ENCODE data around the gene ANP32B. TPM values are rescaled to one million over a fixed set of nuclear protein-coding genes. Genes with fewer than 3 reads are reported as not detected.

ANP32B gene
- polyA plus RNA-seq, 1 donor (not counting 4 experiments of a cell fraction or from before 2014, with no cell fraction given): 51.0 TPM

DNA sequence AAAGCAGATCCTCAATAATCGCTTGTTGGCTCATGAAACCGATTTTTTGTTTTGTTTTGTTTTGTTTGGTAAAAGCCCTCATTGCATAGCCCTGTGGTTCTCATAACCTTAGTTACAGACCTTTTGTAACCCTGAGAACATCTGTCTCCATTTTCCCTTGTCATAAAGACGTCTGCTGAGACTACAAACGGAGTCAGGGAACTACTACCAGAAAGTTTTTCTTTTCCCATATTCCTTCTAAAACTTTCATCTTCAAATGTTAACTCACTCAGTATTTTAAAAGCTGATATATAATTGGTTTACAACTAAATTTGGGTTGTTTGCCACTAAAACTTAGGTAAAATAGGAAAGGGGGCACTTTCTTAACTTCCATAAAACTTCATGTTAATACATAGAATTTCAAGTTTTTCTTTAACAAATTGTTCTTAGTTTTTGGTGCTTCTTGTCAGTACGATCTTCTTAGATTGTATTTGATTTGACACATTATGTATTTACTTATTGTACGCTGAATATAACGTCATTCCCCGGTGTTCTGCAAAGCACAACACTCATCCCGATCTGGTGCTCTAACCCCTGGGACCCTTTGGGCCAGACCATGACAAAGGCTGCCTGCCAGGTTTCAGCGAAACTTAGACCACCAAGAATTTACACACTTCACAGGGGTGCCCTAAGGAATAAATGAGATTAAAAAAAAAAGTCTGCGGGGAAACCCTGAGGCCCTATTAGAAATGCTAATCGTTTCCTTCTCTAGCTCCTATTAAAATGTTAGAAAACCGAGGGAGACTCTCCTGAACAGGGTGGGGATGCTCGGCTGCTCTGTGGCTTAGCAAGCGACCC is 1.1 kb upstream of the ANP32B start:
- Histone ChIP-seq H3K79me2 (ENCODE audit: control insufficient read depth, insufficient read depth, low read length) (peaks cover 33% of the 10 kb centered on the region), H3K27ac (ENCODE audit: control insufficient read depth, insufficient read depth, low read length) (peak overlapping the region; percentile 88), H3K4me2 (ENCODE audit: control insufficient read depth, extremely low read depth, insufficient read depth, low read depth, low read length) (peak overlapping the region; percentile 96), H2AFZ (ENCODE audit: control insufficient read depth, low read length) (peak overlapping the region; percentile 52), H3K27me3 (ENCODE audit: control insufficient read depth, extremely low read depth, insufficient read depth, low read length) (no peaks in the 10 kb centered on the region), H3K36me3 (ENCODE audit: control insufficient read depth in 2 of 2, extremely low read depth in 1 of 2, insufficient read depth in 2 of 2, low read length in 2 of 2) (no peaks in the 10 kb centered on the region), H3K9me3 (ENCODE audit: control insufficient read depth, low read depth, low read length) (no peaks in the 10 kb centered on the region), H3K4me3 (ENCODE audit: control insufficient read depth in 2 of 3, extremely low read depth in 1 of 3, insufficient read depth in 2 of 3, low read depth in 1 of 3, low read length in 3 of 3) (peak overlapping the region; percentile 68 to 83 (median 78)), H4K20me1 (ENCODE audit: control insufficient read depth, extremely low read depth, insufficient read depth, low read length) (peaks cover 9% of the 10 kb centered on the region), H3K9me1 (ENCODE audit: control insufficient read depth, extremely low read depth, insufficient read depth, low read length) (no peaks in the 10 kb centered on the region), H3K9ac (ENCODE audit: control insufficient read depth, extremely low read depth, insufficient read depth, low read length) (peak overlapping the region; percentile 96), H3K4me1 (ENCODE audit: control insufficient read depth, extremely low read depth, insufficient read depth, low read length) (peaks cover 40% of the 10 kb centered on the region)
- dilution Hi-C loops (cut with MboI; ENCODE audit: extremely low pct_ligation_motif_present, low sequenced_read_pairs): no loop called here
- TF ChIP-seq, protein P1, sequence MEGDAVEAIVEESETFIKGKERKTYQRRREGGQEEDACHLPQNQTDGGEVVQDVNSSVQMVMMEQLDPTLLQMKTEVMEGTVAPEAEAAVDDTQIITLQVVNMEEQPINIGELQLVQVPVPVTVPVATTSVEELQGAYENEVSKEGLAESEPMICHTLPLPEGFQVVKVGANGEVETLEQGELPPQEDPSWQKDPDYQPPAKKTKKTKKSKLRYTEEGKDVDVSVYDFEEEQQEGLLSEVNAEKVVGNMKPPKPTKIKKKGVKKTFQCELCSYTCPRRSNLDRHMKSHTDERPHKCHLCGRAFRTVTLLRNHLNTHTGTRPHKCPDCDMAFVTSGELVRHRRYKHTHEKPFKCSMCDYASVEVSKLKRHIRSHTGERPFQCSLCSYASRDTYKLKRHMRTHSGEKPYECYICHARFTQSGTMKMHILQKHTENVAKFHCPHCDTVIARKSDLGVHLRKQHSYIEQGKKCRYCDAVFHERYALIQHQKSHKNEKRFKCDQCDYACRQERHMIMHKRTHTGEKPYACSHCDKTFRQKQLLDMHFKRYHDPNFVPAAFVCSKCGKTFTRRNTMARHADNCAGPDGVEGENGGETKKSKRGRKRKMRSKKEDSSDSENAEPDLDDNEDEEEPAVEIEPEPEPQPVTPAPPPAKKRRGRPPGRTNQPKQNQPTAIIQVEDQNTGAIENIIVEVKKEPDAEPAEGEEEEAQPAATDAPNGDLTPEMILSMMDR (optimal IDR thresholded peaks at IDR 0.05 in 1 of 3, IDR thresholded peaks at IDR 0.05 in 1 of 3, conservative IDR thresholded peaks at IDR 0.05 in 1 of 3; ENCODE audit: extremely low read depth in 1 of 3, insufficient read depth in 2 of 3, low read length in 3 of 3): no peak
- TF ChIP-seq EZH2 (IDR thresholded peaks at IDR 0.05; ENCODE audit: low read length): no peak
- DNase-seq (ENCODE audit: low read depth, low spot score) (no peak), FAIRE-seq (no peak)

DNA sequence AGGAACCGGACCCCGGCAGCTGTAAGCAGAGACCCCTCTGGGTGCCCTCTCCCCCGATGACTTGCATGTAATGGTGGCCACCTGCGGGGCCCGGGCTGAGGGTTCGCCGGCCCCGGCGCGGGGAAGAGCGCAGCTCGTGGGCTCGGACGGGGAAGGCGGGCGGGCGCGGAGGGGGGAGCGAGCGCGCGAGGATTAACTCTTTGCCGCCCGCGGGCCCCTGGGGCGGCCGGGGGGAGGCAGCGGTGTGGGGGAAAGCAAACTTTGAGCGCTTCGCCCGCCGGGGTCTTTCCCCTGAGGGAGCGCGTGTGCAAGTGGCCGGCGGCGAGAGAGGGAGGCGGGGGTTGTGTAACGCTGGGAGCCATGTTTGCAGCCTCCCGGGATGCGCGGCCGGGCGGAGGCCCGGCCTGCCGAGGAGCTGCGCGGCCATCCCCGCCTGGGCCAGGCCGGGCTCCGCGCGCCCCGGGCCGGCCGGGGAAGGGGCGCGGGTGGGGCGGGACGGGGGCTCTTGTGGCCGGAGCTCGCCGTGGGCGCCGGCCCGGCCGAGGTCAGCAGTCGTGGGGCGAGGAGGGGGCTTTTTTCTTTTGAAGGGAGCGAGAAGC is 547 bp downstream of the ANP32B start:
- Histone ChIP-seq H3K79me2 (ENCODE audit: control insufficient read depth, insufficient read depth, low read length) (peaks cover 49% of the 10 kb centered on the region), H3K9me3 (ENCODE audit: control insufficient read depth, low read depth, low read length) (no peaks in the 10 kb centered on the region), H3K36me3 (ENCODE audit: control insufficient read depth in 2 of 2, extremely low read depth in 1 of 2, insufficient read depth in 2 of 2, low read length in 2 of 2) (no peaks in the 10 kb centered on the region), H3K9me1 (ENCODE audit: control insufficient read depth, extremely low read depth, insufficient read depth, low read length) (no peaks in the 10 kb centered on the region), H3K4me3 (ENCODE audit: control insufficient read depth in 2 of 3, extremely low read depth in 1 of 3, insufficient read depth in 2 of 3, low read depth in 1 of 3, low read length in 3 of 3) (peak overlapping the region; percentile 68 to 82 (median 74)), H3K4me2 (ENCODE audit: control insufficient read depth, extremely low read depth, insufficient read depth, low read depth, low read length) (peak overlapping the region; percentile 83), H3K27me3 (ENCODE audit: control insufficient read depth, extremely low read depth, insufficient read depth, low read length) (no peaks in the 10 kb centered on the region), H3K4me1 (ENCODE audit: control insufficient read depth, extremely low read depth, insufficient read depth, low read length) (peaks cover 41% of the 10 kb centered on the region), H2AFZ (ENCODE audit: control insufficient read depth, low read length) (no peak overlapping the region), H3K9ac (ENCODE audit: control insufficient read depth, extremely low read depth, insufficient read depth, low read length) (peak overlapping the region; percentile 96), H3K27ac (ENCODE audit: control insufficient read depth, insufficient read depth, low read length) (peak overlapping the region; percentile 92), H4K20me1 (ENCODE audit: control insufficient read depth, extremely low read depth, insufficient read depth, low read length) (peaks cover 12% of the 10 kb centered on the region)
- DNase-seq (ENCODE audit: low read depth, low spot score) (no peak), FAIRE-seq (no peak)
- dilution Hi-C loops (cut with MboI; ENCODE audit: extremely low pct_ligation_motif_present, low sequenced_read_pairs): no loop called here
- no peak for TF ChIP-seq EZH2 (IDR thresholded peaks at IDR 0.05; ENCODE audit: low read length)
- TF ChIP-seq, protein P1 (optimal IDR thresholded peaks at IDR 0.05 in 1 of 3, IDR thresholded peaks at IDR 0.05 in 1 of 3, conservative IDR thresholded peaks at IDR 0.05 in 1 of 3; ENCODE audit: extremely low read depth in 1 of 3, insufficient read depth in 2 of 3, low read length in 3 of 3): no peak
